HEK293 (cell line): Measurements from ENCODE around the gene RGMA.

Experiments used
- CTCF ChIA-PET: fragments of 350-600 bp; formaldehyde crosslinking; extraction: SDS; loops from one replicate; lab custom pipeline; 2021; ENCODE audit warnings: antibody characterized with exemption; lab: Yijun Ruan, JAX
- POLR2A ChIA-PET: fragments of 300-600 bp; formaldehyde crosslinking; extraction: SDS; loops from one replicate; lab custom pipeline; 2020; ENCODE audit warnings: antibody characterized with exemption, inconsistent platforms; lab: Yijun Ruan, JAX
- H3K27ac ChIP-seq: fragments of 200-500 bp; sonication (Bioruptor generic); 2 replicates; pipeline ENCODE4 v1.5.1; 2014; ENCODE audit warnings: low read depth, low read length, control low read depth, inconsistent platforms; ENCODE audit errors: extremely low read depth
- H3K36me3 ChIP-seq, 2 experiments: fragments of 200-500 bp in 1 of 2; sonication (Bioruptor generic) in 1 of 2; 1 replicate in 1 of 2; 2 replicates in 1 of 2; pipeline ENCODE4 v1.5.1; 2014 to 2017; ENCODE audit warnings: inconsistent platforms in 2 of 2, low read length in 2 of 2; ENCODE audit not compliant: control insufficient read depth in 2 of 2, insufficient read depth in 1 of 2
- H3K4me1 ChIP-seq: fragments of 200-500 bp; sonication (Bioruptor generic); 2 replicates; pipeline ENCODE4 v1.5.1; 2014; ENCODE audit warnings: mild to moderate bottlenecking, low read length, inconsistent platforms; ENCODE audit not compliant: control insufficient read depth, insufficient read depth
- H3K4me3 ChIP-seq: 2 replicates; pipeline ENCODE4 v1.5.1; 2011; ENCODE audit warnings: low read depth, mild to moderate bottlenecking, control low read depth, low read length, moderate library complexity
- H3K9me3 ChIP-seq: fragments of 200-500 bp; sonication (Bioruptor generic); 2 replicates; pipeline ENCODE4 v1.5.1; 2014; ENCODE audit warnings: low read depth, low read length, inconsistent platforms; ENCODE audit not compliant: control insufficient read depth, insufficient read depth
- FEZF1 ChIP-seq: fragments of 450-650 bp; formaldehyde crosslinking; IDR thresholded peaks from 2 replicates; pipeline ENCODE4 v1.5.1; 2016; ENCODE audit warnings: missing biosample characterization, missing genetic modification characterization
- HIC1 ChIP-seq: fragments of 450-650 bp; formaldehyde crosslinking; IDR thresholded peaks from 2 replicates; pipeline ENCODE4 v1.5.1; 2016; ENCODE audit warnings: missing biosample characterization, missing genetic modification characterization
- MEIS1 ChIP-seq: sonication (generic); formaldehyde crosslinking; IDR thresholded peaks from 2 replicates; pipeline ENCODE4 v1.8.1; 2022; ENCODE audit warnings: missing genetic modification reagents, mild to moderate bottlenecking, borderline replicate concordance
- SP3 ChIP-seq: fragments of 450-650 bp; formaldehyde crosslinking; IDR thresholded peaks from 2 replicates; pipeline ENCODE4 v1.5.1; 2016; ENCODE audit warnings: missing biosample characterization, missing genetic modification characterization
- TRIM28 ChIP-seq: IDR thresholded peaks from 2 replicates; pipeline ENCODE4 v1.6.1; 2011; ENCODE audit warnings: low read length, control low read depth, borderline replicate concordance
- ZBTB17 ChIP-seq: fragments of 450-650 bp; formaldehyde crosslinking; IDR thresholded peaks from 2 replicates; pipeline ENCODE4 v1.5.1; 2016; ENCODE audit warnings: missing biosample characterization, missing genetic modification characterization
- ZNF132 ChIP-seq: fragments of 450-650 bp; formaldehyde crosslinking; IDR thresholded peaks from 2 replicates; pipeline ENCODE4 v1.5.1; 2017; ENCODE audit warnings: missing biosample characterization, missing genetic modification characterization, borderline replicate concordance
- ZNF169 ChIP-seq: fragments of 450-650 bp; formaldehyde crosslinking; IDR thresholded peaks from 2 replicates; pipeline ENCODE4 v1.5.1; 2016; ENCODE audit warnings: missing biosample characterization, missing genetic modification characterization
- ZNF19 ChIP-seq: fragments of 450-650 bp; formaldehyde crosslinking; IDR thresholded peaks from 2 replicates; pipeline ENCODE4; 2016; ENCODE audit warnings: missing biosample characterization, missing genetic modification characterization, low read depth
- ZNF211 ChIP-seq: fragments of 450-650 bp; formaldehyde crosslinking; IDR thresholded peaks from 2 replicates; pipeline ENCODE4 v1.5.1; 2016; ENCODE audit warnings: low read depth, missing biosample characterization, missing genetic modification characterization
- ZNF341 ChIP-seq: fragments of 450-650 bp; formaldehyde crosslinking; IDR thresholded peaks from 2 replicates; pipeline ENCODE4; 2016; ENCODE audit warnings: low read depth, missing biosample characterization, missing genetic modification characterization
- ZNF391 ChIP-seq: fragments of 450-650 bp; formaldehyde crosslinking; IDR thresholded peaks from 2 replicates; pipeline ENCODE4 v1.5.1; 2016; ENCODE audit warnings: low read depth, missing biosample characterization, missing genetic modification characterization, borderline replicate concordance
- ZNF473 ChIP-seq: fragments of 450-650 bp; formaldehyde crosslinking; IDR thresholded peaks from 2 replicates; pipeline ENCODE4 v1.5.1; 2017; ENCODE audit warnings: missing biosample characterization, missing genetic modification characterization
- ZNF658 ChIP-seq: fragments of 450-650 bp; formaldehyde crosslinking; IDR thresholded peaks from 2 replicates; pipeline ENCODE4; 2016; ENCODE audit warnings: missing biosample characterization, missing genetic modification characterization
- ZNF76 ChIP-seq: fragments of 450-650 bp; formaldehyde crosslinking; IDR thresholded peaks from 2 replicates; pipeline ENCODE4; 2016; ENCODE audit warnings: low read depth, missing biosample characterization, missing genetic modification characterization, borderline replicate concordance
- ZNF768 ChIP-seq: fragments of 450-650 bp; formaldehyde crosslinking; IDR thresholded peaks from 2 replicates; pipeline ENCODE4 v1.5.1; 2018; ENCODE audit warnings: missing biosample characterization, mild to moderate bottlenecking, missing genetic modification characterization
- ZNF777 ChIP-seq: fragments of 450-650 bp; formaldehyde crosslinking; IDR thresholded peaks from 2 replicates; pipeline ENCODE4 v1.5.1; 2017; ENCODE audit warnings: missing biosample characterization, missing genetic modification characterization, borderline replicate concordance
- ZNF785 ChIP-seq: fragments of 450-650 bp; formaldehyde crosslinking; IDR thresholded peaks from 2 replicates; pipeline ENCODE4 v1.5.1; 2016; ENCODE audit warnings: missing biosample characterization, missing genetic modification characterization
- ZSCAN5A ChIP-seq: fragments of 450-650 bp; formaldehyde crosslinking; IDR thresholded peaks from 2 replicates; pipeline ENCODE4 v1.5.1; 2016; ENCODE audit warnings: missing biosample characterization, missing genetic modification characterization
- TF ChIP-seq, protein P1 (sequence below): fragments of 450-650 bp; formaldehyde crosslinking; IDR thresholded peaks from 2 replicates; pipeline ENCODE4 v1.5.1; 2016; ENCODE audit warnings: missing biosample characterization, missing genetic modification characterization, borderline replicate concordance
- TF ChIP-seq, protein P2 (sequence below): fragments of 450-650 bp; formaldehyde crosslinking; IDR thresholded peaks from 2 replicates; pipeline ENCODE4 v1.5.1; 2017; ENCODE audit warnings: missing biosample characterization, missing genetic modification characterization

Gene RGMA

DNA sequence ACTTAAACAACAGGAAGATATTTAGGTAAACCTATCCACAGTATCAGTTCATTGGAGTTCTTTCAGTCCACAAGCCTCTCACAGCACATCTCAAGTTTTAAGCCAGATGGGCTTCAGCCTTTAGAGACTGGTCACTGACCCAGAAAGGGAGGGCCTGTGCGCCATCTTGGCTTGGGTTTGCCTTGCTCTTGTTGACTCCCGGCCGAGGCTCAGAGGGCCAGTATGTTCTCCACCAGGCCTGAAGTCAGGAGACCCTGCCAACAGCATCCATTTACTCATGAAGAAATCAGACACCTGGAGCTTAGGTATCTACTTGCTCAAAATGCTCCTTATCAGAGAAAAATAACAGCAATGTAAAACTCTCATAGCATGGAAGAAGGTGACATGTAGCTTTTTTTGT, 6.2 kb downstream of the RGMA start (continued):
- TF ChIP-seq, protein P1, sequence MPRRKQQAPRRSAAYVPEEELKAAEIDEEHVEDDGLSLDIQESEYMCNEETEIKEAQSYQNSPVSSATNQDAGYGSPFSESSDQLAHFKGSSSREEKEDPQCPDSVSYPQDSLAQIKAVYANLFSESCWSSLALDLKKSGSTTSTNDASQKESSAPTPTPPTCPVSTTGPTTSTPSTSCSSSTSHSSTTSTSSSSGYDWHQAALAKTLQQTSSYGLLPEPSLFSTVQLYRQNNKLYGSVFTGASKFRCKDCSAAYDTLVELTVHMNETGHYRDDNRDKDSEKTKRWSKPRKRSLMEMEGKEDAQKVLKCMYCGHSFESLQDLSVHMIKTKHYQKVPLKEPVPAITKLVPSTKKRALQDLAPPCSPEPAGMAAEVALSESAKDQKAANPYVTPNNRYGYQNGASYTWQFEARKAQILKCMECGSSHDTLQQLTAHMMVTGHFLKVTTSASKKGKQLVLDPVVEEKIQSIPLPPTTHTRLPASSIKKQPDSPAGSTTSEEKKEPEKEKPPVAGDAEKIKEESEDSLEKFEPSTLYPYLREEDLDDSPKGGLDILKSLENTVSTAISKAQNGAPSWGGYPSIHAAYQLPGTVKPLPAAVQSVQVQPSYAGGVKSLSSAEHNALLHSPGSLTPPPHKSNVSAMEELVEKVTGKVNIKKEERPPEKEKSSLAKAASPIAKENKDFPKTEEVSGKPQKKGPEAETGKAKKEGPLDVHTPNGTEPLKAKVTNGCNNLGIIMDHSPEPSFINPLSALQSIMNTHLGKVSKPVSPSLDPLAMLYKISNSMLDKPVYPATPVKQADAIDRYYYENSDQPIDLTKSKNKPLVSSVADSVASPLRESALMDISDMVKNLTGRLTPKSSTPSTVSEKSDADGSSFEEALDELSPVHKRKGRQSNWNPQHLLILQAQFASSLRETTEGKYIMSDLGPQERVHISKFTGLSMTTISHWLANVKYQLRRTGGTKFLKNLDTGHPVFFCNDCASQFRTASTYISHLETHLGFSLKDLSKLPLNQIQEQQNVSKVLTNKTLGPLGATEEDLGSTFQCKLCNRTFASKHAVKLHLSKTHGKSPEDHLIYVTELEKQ (tag by site-specific recombination): no peak
- TF ChIP-seq ZNF768 (tag by site-specific recombination) (no peak), ZNF169 (tag by site-specific recombination) (no peak), ZNF473 (tag by site-specific recombination) (no peak), ZNF658 (tag by site-specific recombination) (no peak)
- TF ChIP-seq, all 188 proteins: peak for 0

DNA sequence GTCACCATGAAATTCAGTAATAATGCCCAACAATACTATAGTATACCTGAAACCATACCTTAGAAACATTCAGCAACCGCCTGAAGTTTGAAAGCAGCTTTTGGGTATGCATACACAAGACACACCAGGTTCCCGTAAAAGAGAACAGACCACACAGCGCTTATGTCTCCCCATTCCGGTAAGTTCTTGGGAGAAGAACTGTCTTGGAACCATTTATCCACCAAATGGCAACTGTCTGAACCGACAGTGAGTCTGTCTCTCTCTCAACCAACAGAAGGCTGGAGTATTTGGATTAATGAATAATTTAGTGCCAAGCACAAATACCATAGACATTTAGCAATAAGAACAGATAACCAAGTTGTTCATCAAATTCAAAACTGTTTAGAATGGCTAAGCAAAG, 7.6 kb downstream of the RGMA start:
- POLR2A ChIA-PET: no interaction called here
- TF ChIP-seq ZNF211 (tag by site-specific recombination): no peak
- no peak for TF ChIP-seq ZSCAN5A
- no peak for TF ChIP-seq ZNF341 (tag by site-specific recombination)
- TF ChIP-seq ZNF777 (tag by site-specific recombination): no peak
- TF ChIP-seq ZNF19 (tag by site-specific recombination): no peak
- no peak for TF ChIP-seq ZNF785 (tag by site-specific recombination)
- TF ChIP-seq, protein P2, sequence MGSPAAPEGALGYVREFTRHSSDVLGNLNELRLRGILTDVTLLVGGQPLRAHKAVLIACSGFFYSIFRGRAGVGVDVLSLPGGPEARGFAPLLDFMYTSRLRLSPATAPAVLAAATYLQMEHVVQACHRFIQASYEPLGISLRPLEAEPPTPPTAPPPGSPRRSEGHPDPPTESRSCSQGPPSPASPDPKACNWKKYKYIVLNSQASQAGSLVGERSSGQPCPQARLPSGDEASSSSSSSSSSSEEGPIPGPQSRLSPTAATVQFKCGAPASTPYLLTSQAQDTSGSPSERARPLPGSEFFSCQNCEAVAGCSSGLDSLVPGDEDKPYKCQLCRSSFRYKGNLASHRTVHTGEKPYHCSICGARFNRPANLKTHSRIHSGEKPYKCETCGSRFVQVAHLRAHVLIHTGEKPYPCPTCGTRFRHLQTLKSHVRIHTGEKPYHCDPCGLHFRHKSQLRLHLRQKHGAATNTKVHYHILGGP: no peak
- TF ChIP-seq MEIS1 (CRISPR knock-in tag): no peak
- TF ChIP-seq ZNF132 (tag by site-specific recombination): no peak
- no peak for TF ChIP-seq HIC1 (tag by site-specific recombination)
- no peak for TF ChIP-seq TRIM28
- no peak for TF ChIP-seq ZNF391 (tag by site-specific recombination)
- TF ChIP-seq SP3 (tag by site-specific recombination): no peak
- no peak for TF ChIP-seq ZNF76 (tag by site-specific recombination)
- no peak for TF ChIP-seq FEZF1 (tag by site-specific recombination)
- TF ChIP-seq ZBTB17 (tag by site-specific recombination): no peak
- TF ChIP-seq, protein P1 (tag by site-specific recombination): no peak

More for the DNA sequence above, 7.6 kb downstream of the RGMA start:
- Histone ChIP-seq H3K36me3 (no peaks in the 10 kb centered on the region; a peak in 1 of 3 replicates), H3K9me3 (no peaks in the 10 kb centered on the region), H3K27ac (no peak overlapping the region), H3K4me3 (no peak overlapping the region), H3K4me1 (no peaks in the 10 kb centered on the region)
- CTCF ChIA-PET: interaction anchor here (0.8 to 3.2 kb wide), 4 partner anchors 9 to 1038 kb away, joined by 3 to 10 read pairs (median 4); no protein-coding TSS in a partner anchor
